ENCODE results near the gene HMOX1.
A peak's percentile ranks its signal among the peaks of the same experiment; 100 is the strongest.
"Not testable (repeated sequence)": the region's sequence is repeated elsewhere in the genome, so short reads cannot be mapped to it uniquely, and the experiment has no call there.

HMOX1 gene

DNA sequence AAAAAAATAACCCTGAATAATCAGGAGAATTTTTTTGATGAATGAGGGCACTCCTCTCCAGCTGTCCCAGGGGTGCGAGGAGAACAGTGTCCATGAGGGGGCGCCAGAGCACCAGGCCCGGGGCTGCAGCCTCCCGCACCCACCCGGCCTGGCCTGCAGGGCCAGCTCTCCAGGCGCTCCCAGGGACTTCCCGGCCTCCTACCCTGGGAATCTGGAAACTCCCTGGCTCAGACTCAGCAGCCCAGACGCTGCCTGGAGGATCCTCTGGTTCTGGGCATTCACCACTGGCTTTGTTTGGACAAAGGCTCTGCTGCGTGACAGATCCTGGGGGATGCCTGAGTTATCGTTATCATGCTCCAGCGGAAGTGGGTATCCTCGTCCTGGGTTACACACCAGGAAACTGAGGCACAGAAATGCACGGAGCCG lies 50.0 kb downstream of the HMOX1 start:
- DNase-seq (ENCODE audit: extremely low read depth in 1 of 2, low read depth in 1 of 2): peak; percentile 27 to 51

GRCh38 chr22:35431483-35432227 lies 50.8 kb downstream of the HMOX1 start:
- no peak for DNase-seq (ENCODE audit: extremely low read depth in 1 of 2, low read depth in 1 of 2)

GRCh38 chr22:35432228-35432905 lies 51.5 kb downstream of the HMOX1 start:
- DNase-seq (ENCODE audit: extremely low read depth in 1 of 2, low read depth in 1 of 2): no peak

GRCh38 chr22:35434061-35434710 lies 53.3 kb downstream of the HMOX1 start:
- no peak for DNase-seq (ENCODE audit: extremely low read depth in 1 of 2, low read depth in 1 of 2)

- DNase-seq (ENCODE audit: extremely low read depth in 1 of 2, low read depth in 1 of 2): no peak
These were observed 54.4 kb downstream of the HMOX1 start for GRCh38 chr22:35435201-35435740.

DNA sequence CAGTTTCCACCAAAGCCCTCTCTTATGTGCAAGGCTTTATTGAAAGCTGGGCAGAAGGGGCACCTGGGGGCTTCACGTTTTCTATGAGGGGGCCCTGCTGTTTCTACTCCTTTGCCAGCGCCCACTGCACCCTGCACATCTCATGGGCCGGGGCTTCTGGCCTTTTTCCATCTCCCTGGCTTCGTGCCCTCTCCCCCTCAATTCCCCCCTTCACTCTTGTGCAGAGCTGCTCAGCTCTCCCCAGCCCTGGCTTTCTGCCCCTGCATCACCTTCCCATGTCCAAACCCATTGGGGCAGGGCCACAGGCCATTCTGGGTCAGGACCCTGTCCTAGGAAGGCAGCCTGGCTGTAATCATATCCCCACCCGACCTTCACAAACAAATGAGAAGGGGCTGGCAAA lies 55.5 kb downstream of the HMOX1 start:
- no peak for DNase-seq (ENCODE audit: extremely low read depth in 1 of 2, low read depth in 1 of 2)

- DNase-seq (ENCODE audit: extremely low read depth in 1 of 2, low read depth in 1 of 2): no peak
These were observed 56.2 kb downstream of the HMOX1 start for GRCh38 chr22:35437049-35437448.

DNA sequence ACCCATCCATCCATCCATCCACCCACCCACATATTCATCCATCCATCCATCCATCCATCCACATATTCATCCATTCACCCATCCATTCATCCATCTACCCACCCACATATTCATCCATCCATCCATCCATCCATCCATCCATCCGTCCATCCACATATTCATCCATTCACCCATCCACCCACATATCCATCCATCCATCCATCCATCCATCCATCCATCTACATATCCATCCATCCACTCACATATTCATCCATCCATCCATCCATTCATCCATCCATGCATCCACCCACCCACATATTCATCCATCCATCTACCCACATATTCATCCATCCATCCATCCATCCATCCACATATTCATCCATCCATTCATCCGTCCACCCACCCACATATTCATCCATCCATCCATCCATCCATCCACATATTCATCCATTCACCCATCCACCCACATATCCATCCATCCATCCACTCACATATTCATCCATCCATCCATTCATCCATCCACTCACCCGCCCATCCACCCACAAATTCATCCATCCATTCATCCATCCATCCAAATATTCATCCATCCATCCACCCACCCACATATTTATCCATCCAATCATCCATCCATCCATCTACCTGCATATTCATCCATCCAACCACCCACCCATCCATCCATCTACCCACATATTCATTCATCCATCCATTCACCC lies 57.9 kb downstream of the HMOX1 start:
- not testable (repeated sequence) for DNase-seq (ENCODE audit: extremely low read depth in 1 of 2, low read depth in 1 of 2)

- no peak for DNase-seq (ENCODE audit: extremely low read depth in 1 of 2, low read depth in 1 of 2)
These were observed 58.4 kb downstream of the HMOX1 start for GRCh38 chr22:35439365-35439717.

GRCh38 chr22:35440129-35440528 lies 59.2 kb downstream of the HMOX1 start:
- DNase-seq (ENCODE audit: extremely low read depth in 1 of 2, low read depth in 1 of 2): no peak

DNA sequence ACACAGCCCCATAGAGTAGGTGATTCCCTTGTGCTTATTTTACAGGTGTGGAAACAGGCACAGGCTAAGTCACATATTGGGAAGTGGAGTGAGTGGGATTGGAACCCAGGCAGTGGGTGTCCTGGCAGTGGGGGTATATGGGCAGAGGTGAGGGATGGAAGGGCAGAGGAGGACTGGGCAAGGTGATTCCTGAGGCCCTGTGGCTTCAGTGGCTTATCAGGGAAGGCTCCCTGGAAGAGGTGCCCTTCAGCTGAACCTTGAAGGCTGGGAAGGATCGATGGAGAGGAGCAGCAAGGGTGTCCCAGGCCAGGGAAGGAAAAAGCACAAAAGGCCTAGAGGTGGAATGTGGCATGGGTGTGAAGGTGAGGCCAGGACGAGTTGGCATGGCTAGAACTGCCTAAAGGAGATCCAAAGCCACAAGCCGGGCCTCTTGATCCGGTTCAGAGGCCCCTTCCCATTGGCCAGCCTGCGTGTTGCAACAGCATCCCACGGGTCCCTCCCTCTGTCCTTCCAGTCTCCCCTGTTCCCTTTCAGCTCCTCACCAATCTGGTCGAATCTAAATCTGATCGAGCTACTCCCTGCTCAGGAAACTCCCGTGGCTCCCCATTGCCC lies 60.7 kb downstream of the HMOX1 start:
- DNase-seq (ENCODE audit: extremely low read depth in 1 of 2, low read depth in 1 of 2): no peak

DNA sequence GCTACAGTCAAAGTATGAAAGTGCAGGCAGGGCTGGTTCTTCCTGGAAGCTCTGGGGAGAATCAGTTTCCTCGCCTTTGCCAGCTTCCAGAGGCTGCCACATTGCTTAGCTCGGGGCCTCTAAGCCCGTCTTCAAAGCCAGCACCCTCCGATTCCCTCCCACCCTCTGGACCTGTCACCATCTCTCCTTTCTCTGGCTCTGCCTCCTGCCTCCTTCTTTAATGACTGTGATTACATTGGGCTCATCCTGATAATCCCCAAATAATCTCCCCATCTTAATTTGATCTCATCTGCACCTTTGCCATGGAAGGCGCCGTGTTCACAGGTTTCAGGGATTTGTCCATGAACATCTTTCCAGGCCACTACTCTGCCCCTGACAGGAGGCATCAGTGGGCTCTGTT lies 61.6 kb downstream of the HMOX1 start:
- no peak for DNase-seq (ENCODE audit: extremely low read depth in 1 of 2, low read depth in 1 of 2)

DNA sequence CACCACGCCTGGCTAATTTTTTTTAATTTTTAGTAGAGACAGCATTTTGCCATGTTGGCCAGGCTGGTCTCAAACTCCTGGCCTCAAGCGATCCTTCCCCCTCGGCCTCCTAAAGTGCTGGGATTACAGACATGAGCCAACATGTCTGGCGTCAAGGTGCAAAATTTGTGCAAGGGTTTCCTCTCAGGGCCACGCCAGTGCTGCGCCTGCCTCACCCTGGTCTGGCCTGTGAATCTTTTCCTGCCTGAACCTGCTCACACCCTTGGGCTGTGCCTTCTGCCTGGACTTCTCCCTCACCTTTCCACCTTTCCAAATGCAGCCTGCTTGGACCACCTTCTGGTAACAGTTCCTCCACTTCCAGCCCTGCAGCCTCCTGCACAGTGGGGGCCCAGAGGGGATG lies 62.4 kb downstream of the HMOX1 start:
- no peak for DNase-seq (ENCODE audit: extremely low read depth in 1 of 2, low read depth in 1 of 2)

All from activated CD8-positive, alpha-beta memory T cell treated with anti-CD3 and anti-CD28 coated beads for 1 hour (primary cell).